ENCODE data around the gene TMEM140.

DNA sequence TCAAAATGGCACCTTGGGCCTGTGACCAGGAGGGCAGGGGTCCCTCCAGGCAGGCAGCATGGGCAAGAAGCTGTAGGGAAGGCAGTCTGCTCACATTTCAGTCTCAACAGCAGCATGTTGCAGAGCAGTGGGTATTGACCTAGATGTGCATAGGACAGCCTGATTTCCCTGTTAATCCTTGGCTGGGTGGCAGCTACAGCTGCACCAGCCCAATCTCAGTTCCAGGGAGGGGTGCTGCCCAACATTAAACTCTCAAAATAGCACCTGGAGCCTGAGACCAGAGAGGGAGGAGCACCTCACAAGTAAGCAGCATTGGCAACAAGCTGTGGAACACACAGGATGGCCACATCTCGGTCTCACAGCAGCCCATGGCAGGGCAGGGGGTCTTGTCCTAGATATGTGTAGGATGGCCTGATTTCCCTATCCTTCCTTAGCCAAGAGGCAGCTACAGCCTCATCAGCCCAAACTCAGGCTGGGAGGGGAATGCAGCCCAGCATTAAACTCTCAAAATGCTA, 10.3 kb downstream of the TMEM140 start:
- TF ChIP-seq, protein P1, sequence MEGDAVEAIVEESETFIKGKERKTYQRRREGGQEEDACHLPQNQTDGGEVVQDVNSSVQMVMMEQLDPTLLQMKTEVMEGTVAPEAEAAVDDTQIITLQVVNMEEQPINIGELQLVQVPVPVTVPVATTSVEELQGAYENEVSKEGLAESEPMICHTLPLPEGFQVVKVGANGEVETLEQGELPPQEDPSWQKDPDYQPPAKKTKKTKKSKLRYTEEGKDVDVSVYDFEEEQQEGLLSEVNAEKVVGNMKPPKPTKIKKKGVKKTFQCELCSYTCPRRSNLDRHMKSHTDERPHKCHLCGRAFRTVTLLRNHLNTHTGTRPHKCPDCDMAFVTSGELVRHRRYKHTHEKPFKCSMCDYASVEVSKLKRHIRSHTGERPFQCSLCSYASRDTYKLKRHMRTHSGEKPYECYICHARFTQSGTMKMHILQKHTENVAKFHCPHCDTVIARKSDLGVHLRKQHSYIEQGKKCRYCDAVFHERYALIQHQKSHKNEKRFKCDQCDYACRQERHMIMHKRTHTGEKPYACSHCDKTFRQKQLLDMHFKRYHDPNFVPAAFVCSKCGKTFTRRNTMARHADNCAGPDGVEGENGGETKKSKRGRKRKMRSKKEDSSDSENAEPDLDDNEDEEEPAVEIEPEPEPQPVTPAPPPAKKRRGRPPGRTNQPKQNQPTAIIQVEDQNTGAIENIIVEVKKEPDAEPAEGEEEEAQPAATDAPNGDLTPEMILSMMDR (IDR thresholded peaks at IDR 0.05; ENCODE audit: borderline replicate concordance, extremely low read depth, low read length, poor library complexity, severe bottlenecking): no peak
- TF ChIP-seq EZH2 (IDR thresholded peaks at IDR 0.05; ENCODE audit: borderline replicate concordance, low read depth, low read length, severe bottlenecking): no peak
